NCI-H524 treated with DMSO at 0.1 percent for 48 hours (cell line): ENCODE data around the gene PGA3.
"Not testable (repeated sequence)": the region's sequence is repeated elsewhere in the genome, so short reads cannot be mapped to it uniquely, and the experiment has no call there.

ENCODE experiments used
- DNase-seq: peaks from one replicate; lab custom pipeline; 2025; lab: John Stamatoyannopoulos, UW

Gene PGA3

DNA sequence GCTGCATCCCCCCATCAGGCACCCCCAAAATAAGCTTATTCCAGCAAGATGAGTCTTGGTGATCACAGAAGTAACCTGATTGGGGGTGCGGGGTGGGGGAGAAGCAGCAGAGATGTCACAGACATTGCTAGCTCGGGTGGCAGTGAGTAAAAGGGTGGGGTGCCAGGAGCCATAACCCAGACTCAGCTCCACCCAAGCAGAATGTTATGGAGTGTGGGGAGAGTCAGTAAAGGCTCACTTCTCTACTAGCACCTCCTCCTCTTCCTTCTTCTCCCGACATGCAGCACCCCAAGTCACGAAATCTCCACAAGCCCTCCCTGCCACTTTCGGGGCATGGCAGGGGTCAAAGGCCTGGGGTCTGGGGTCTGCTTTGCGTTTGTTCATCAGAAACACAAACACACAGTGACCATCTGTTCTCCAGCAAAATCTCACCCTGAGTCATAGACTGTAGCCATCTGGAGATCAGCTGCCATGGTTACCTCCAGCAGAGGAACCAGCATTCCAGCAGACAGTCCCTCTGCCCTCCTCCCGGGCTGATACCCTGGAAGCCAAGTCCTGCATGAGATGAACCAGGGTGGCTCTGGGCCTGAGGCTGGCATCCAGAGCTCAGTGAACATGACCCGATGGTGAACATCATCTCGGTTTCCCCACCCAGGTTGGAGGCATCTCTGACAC lies 4.5 kb downstream of the PGA3 start:
- DNase-seq, result not testable (repeated sequence)

GRCh38 chr11:61210629-61211028 lies 7.3 kb downstream of the PGA3 start:
- DNase-seq, result not testable (repeated sequence)

GRCh38 chr11:61211327-61211952 lies 8.1 kb downstream of the PGA3 start:
- DNase-seq, result not testable (repeated sequence)

- DNase-seq, result not testable (repeated sequence)
Measured at GRCh38 chr11:61212202-61212601, 8.9 kb downstream of the PGA3 start.

DNA sequence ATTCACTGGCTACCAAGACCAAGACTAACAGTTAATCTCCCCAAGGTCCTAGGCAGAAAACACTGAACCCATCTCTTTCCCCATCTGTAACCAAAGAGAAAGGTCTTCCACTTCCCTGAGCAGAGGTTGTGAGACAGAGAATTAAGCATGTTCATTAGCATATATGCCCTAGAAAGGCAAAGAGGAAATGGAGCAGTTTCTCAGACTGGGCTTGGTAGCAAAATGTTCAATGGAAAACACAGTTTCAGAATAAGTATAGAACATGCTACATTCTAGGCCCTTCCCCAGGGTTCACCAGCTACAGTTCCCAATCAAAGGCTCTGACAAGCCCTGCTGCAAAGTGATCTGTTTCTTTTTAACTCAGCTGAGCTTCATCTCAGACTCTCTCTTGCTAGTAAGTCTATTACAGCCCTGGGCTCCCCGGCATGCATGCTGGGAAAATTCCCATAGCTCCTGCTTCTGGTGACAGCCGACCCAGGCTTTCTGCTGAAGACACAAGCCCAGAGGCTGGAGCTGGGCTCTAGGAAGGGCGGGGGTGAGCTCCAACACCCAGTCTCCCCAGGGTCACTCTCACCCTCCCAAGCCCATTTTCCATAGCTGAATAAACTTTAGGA lies 10.5 kb downstream of the PGA3 start:
- not testable (repeated sequence) for DNase-seq

- not testable (repeated sequence) for DNase-seq
Measured at GRCh38 chr11:61218306-61218705, 15.0 kb downstream of the PGA3 start.

DNA sequence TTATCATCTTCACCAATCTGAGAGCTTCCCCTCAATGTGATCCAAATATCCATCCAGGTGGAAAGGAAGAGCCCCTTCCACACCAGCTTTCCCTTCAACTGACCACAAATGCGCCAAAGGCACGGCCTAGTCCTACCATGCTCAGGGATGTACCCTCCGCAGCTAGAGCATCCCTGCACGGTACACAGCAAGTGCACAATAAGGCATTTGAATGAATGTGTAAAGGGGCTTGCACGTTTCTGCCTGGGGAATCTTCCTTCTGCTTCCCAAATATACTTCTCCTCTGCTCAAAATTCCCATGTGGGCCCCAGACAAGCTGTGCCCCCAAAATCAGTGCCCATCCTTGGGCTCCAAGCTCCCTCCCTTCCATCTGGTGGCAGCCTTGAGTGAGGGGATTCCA lies 15.7 kb downstream of the PGA3 start:
- not testable (repeated sequence) for DNase-seq

GRCh38 chr11:61222047-61222446 lies 18.7 kb downstream of the PGA3 start, which contains the start of gene PGA4:
PGA4 (plus strand) TSS chr11:61222347; CDS start chr11:61222401, 54 bp downstream.
- DNase-seq, result not testable (repeated sequence)

DNA sequence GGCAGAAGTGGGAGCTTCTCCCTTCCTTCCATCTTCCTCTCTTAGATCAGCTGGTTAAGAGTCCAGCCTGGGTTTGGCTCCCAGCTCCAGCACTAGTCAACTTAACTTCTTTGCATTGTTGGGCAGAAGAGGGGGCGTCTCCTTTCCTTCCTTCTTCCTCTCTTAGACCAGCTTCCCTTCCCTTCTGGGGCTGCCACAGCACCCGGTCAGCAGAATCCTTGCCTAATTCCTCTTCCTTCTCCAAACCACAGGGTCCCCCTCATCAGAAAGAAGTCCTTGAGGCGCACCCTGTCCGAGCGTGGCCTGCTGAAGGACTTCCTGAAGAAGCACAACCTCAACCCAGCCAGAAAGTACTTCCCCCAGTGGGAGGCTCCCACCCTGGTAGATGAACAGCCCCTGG lies 19.4 kb downstream of the PGA3 start:
- DNase-seq, result not testable (repeated sequence)

GRCh38 chr11:61226457-61227137 lies 23.3 kb downstream of the PGA3 start:
- not testable (repeated sequence) for DNase-seq

- not testable (repeated sequence) for DNase-seq
Measured at GRCh38 chr11:61229458-61229857, 26.1 kb downstream of the PGA3 start.

DNA sequence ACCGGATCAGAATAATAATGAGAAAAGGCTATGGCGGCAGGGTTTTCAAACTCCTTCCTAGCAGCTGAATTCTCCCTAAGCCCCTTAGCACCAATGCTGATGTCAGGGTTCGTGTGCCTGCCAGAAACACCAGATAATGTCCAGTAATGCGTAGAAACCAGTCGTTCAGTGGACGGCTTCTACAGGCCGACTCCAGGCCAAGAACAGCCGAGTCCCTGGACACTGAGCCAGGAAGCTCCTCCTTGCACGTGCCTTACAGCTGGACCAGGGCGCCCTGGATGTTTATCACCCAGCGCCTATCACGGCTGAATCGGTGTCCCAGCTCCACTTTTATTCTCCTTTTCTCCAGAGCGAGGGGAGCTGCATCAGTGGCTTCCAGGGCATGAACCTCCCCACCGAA lies 27.7 kb downstream of the PGA3 start:
- not testable (repeated sequence) for DNase-seq

DNA sequence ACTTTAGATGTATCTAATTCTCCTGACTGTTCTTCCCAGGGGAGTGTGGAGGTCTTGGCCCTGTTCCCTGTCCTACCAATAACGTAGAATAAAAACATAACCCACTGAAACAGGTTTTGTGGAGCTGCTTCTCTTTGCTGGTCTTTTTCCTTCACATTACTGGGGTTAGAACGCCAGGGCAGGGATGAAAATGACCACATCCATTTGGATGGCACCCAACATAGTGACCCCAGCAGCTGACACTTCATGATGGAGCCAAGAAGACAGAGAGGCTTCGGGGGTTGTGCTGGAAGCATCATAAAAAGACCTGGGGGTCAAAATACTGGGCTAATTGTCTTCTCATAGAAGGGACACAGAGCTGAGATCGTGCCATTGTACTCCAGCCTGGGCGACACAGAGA lies 28.3 kb downstream of the PGA3 start:
- DNase-seq, result not testable (repeated sequence)

DNA sequence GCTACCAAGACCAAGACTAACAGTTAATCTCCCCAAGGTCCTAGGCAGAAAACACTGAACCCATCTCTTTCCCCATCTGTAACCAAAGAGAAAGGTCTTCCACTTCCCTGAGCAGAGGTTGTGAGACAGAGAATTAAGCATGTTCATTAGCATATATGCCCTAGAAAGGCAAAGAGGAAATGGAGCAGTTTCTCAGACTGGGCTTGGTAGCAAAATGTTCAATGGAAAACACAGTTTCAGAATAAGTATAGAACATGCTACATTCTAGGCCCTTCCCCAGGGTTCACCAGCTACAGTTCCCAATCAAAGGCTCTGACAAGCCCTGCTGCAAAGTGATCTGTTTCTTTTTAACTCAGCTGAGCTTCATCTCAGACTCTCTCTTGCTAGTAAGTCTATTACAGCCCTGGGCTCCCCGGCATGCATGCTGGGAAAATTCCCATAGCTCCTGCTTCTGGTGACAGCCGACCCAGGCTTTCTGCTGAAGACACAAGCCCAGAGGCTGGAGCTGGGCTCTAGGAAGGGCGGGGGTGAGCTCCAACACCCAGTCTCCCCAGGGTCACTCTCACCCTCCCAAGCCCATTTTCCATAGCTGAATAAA lies 29.3 kb downstream of the PGA3 start:
- DNase-seq, result not testable (repeated sequence)

DNA sequence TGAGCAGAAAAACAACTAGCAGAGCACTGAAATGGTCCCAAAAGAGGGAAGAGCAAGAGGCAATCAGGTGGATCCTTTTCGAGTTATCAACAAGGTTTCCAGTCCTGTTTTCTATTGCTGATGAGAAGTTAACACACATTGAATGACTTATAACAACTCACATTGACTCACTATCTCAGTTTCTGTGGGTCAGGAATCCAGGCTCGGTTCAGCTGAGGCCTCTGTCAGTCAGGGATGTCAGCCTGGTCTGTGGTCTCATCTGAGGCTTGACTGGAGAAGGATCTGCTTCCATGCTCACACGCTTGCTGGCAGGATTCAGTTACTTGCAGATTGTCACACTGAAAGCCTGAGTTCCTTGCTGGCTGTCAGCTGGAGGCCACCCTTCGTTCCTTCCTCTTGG lies 33.8 kb downstream of the PGA3 start:
- not testable (repeated sequence) for DNase-seq

DNA sequence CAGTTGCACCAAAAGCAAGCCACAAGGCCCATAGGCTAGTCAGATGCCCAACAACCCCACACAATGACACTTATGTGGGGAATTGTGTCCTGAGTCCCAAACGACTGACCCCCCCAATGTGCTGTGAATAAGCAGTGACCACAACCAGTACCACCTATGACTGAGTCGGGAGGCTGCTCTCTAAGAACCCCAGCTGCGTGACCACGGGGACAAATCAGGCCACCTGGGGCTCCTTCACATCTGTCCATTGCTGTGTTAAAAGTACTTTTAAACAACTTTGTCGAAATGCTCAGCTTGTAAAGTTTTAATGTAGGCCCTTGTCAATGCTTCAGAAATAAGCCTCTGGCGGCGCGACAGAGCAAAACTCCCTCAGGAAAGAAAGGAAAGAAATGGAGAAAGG lies 37.0 kb downstream of the PGA3 start:
- not testable (repeated sequence) for DNase-seq

DNA sequence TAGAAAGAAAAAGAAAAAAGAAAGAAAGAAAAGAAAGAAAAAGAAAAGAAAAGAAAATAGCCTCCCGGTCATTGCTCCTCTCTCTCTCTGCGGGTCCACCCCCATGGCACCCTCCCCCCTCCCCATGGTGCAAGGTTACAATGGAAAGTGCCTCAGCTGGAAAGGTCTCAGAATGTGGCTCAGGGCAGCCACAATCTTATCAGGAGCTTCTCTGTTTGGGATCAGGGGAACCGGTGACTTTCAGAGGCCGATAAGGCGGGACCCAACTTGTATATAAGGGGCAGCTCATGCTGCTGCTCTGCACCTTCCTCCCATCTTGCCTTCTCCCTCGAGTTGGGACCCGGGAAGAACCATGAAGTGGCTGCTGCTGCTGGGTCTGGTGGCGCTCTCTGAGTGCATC lies 37.6 kb downstream of the PGA3 start, which contains the start of gene PGA5:
PGA5 (plus strand) TSS at position 301 of the 400 bp plus-strand sequence; CDS start at position 353, 52 bp downstream.
- DNase-seq, result not testable (repeated sequence)

DNA sequence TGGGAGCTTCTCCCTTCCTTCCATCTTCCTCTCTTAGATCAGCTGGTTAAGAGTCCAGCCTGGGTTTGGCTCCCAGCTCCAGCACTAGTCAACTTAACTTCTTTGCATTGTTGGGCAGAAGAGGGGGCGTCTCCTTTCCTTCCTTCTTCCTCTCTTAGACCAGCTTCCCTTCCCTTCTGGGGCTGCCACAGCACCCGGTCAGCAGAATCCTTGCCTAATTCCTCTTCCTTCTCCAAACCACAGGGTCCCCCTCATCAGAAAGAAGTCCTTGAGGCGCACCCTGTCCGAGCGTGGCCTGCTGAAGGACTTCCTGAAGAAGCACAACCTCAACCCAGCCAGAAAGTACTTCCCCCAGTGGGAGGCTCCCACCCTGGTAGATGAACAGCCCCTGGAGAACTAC lies 38.2 kb downstream of the PGA3 start:
- DNase-seq, result not testable (repeated sequence)

DNA sequence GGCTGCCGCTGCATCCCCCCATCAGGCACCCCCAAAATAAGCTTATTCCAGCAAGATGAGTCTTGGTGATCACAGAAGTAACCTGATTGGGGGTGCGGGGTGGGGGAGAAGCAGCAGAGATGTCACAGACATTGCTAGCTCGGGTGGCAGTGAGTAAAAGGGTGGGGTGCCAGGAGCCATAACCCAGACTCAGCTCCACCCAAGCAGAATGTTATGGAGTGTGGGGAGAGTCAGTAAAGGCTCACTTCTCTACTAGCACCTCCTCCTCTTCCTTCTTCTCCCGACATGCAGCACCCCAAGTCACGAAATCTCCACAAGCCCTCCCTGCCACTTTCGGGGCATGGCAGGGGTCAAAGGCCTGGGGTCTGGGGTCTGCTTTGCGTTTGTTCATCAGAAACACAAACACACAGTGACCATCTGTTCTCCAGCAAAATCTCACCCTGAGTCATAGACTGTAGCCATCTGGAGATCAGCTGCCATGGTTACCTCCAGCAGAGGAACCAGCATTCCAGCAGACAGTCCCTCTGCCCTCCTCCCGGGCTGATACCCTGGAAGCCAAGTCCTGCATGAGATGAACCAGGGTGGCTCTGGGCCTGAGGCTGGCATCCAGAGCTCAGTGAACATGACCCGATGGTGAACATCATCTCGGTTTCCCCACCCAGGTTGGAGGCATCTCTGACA lies 42.1 kb downstream of the PGA3 start:
- not testable (repeated sequence) for DNase-seq

- not testable (repeated sequence) for DNase-seq
Measured at GRCh38 chr11:61248071-61248470, 44.8 kb downstream of the PGA3 start.

GRCh38 chr11:61249201-61249600 lies 45.9 kb downstream of the PGA3 start:
- not testable (repeated sequence) for DNase-seq
